Testis (tissue), 3 donors: ENCODE measurements around the gene FBN1. TPM values are rescaled to one million over a fixed set of nuclear protein-coding genes. Genes with fewer than 3 reads are reported as not detected.

Experiments
- DNase-seq: peaks from one replicate; pipeline ENCODE4 v3.0.0-alpha.2; 2019
- H3K27ac ChIP-seq, 2 donors: fragments of 200-600 bp; sonication (generic); one replicate each; pipeline ENCODE4 v1.5.1; 2019
- H3K27me3 ChIP-seq: fragments of 200-600 bp; sonication (generic); one replicate; pipeline ENCODE4 v1.5.1; 2019
- H3K36me3 ChIP-seq: fragments of 200-600 bp; sonication (generic); one replicate; pipeline ENCODE4 v1.5.1; 2017; ENCODE audit warnings: low read depth; ENCODE audit errors: missing control alignments
- H3K4me1 ChIP-seq: fragments of 200-600 bp; sonication (generic); one replicate; pipeline ENCODE4 v1.5.1; 2019
- H3K4me3 ChIP-seq, 2 donors: fragments of 200-600 bp; sonication (generic); one replicate each; pipeline ENCODE4 v1.5.1; 2017 to 2019
- H3K9me3 ChIP-seq: fragments of 200-600 bp; sonication (generic); one replicate; pipeline ENCODE4 v1.5.1; 2017
- CTCF ChIP-seq, 3 experiments: fragments of 450-650 bp in 2 of 3; fragments of 200-600 bp in 1 of 3; sonication (generic) in 1 of 3; IDR thresholded peaks; one replicate each; pipeline ENCODE4 v1.5.1; 2016 to 2019; ENCODE audit warnings: antibody characterized with exemption in 3 of 3, mild to moderate bottlenecking in 2 of 3, moderate library complexity in 1 of 3
- POLR2A ChIP-seq: fragments of 450-650 bp; IDR thresholded peaks from one replicate; pipeline ENCODE4 v1.6.1; 2017; ENCODE audit warnings: antibody characterized with exemption, mild to moderate bottlenecking, moderate library complexity
- WGBS, 2 donors: methylation state at CpG; one replicate each; pipeline ENCODE4 v1.1.5; 2018; 5-methylcytosine and 5-hydroxymethylcytosine counted together
- intact Hi-C: fragments of 100-400 bp; cut with DNase I; formaldehyde crosslinking; loops from one replicate; pipeline ENCODE4 v1.15.1; 2023; ENCODE audit warnings: low total_unique reads
- polyA plus RNA-seq: library from polyadenylated mRNA; stranded (reverse); fragments of 350-450 nt; fragmentation: Illumina TruSeq; extraction: RNeasy Lipid Tissue Mini Kit (QIAGEN cat#74804); gene quantifications from one replicate; pipeline ENCODE4 v1.2.3, GENCODE V29; 2014; ENCODE audit warnings: low read depth, low replicate concordance; ENCODE audit not compliant: insufficient read depth
- total RNA-seq, 2 donors: library from RNA; depleted of rRNA; stranded (reverse); fragments of >200 nt; gene quantifications; one replicate each; pipeline ENCODE4 v1.2.3, GENCODE V29; 2016

FBN1 gene
- total and polyA plus RNA-seq, 3 donors from 2014 or later: 48.5 to 77.1 (median 68.7) TPM

- Histone ChIP-seq H3K4me3 (no peak overlapping the region), H3K27me3 (no peaks in the 10 kb centered on the region), H3K27ac (no peak overlapping the region), H3K4me1 (peaks cover 4% of the 10 kb centered on the region), H3K36me3 (no peaks in the 10 kb centered on the region), H3K9me3 (no peaks in the 10 kb centered on the region)
- DNase-seq: no peak
- 67 to 69% methylated on average over 3 of the region's 3 CpGs for WGBS, 2 donors
- no peak for TF ChIP-seq CTCF (IDR thresholded peaks at IDR 0.05)
- TF ChIP-seq POLR2A: no peak
- intact Hi-C loops: no loop called here
Observed at GRCh38 chr15:48516121-48516520, 129.4 kb downstream of the FBN1 start.

DNA sequence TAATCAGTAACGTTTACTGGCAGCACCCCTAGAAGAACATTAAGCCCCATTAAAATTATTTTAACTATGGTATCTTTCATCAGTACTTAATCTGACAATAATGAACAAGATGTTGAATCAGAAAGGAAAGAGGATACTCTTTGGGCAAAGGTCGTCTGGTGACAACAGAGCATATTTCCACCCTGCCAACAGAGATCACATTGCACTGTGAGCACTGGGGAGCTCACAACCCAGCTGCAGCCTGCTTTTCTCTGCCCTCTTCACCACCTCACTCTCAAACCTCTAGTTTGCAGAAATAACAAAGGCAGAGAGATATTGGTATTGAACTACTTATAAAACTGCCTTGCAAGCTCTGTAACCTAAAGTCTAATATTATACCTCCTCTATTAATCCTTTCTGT, 130.0 kb downstream of the FBN1 start:
- H3K27ac ChIP-seq: peak overlapping the region in 1 of 2 donors; percentile 3
- 47 to 59% methylated on average over 2 of the region's 2 CpGs for WGBS, 2 donors
- H3K4me3 ChIP-seq: no peak overlapping the region
- H3K36me3 ChIP-seq: no peaks in the 10 kb centered on the region
- no peaks in the 10 kb centered on the region for H3K9me3 ChIP-seq
- intact Hi-C loops: no loop called here
- H3K4me1 ChIP-seq: peaks cover 4% of the 10 kb centered on the region
- TF ChIP-seq POLR2A: no peak
- TF ChIP-seq CTCF (IDR thresholded peaks at IDR 0.05): no peak
- H3K27me3 ChIP-seq: no peaks in the 10 kb centered on the region
- no peak for DNase-seq

GRCh38 chr15:48514103-48514816, 131.2 kb downstream of the FBN1 start:
- TF ChIP-seq CTCF (IDR thresholded peaks at IDR 0.05): no peak
- TF ChIP-seq POLR2A: no peak
- intact Hi-C loops: no loop called here
- H3K27me3 ChIP-seq: no peaks in the 10 kb centered on the region
- DNase-seq: no peak
- 76 to 84% methylated on average over 2 of the region's 2 CpGs for WGBS, 2 donors
- peaks cover 4% of the 10 kb centered on the region for H3K4me1 ChIP-seq
- H3K9me3 ChIP-seq: no peaks in the 10 kb centered on the region
- H3K36me3 ChIP-seq: no peaks in the 10 kb centered on the region
- peak overlapping the region in 1 of 2 donors; percentile 28 for H3K27ac ChIP-seq
- no peak overlapping the region for H3K4me3 ChIP-seq

- Histone ChIP-seq H3K27ac (no peak overlapping the region), H3K27me3 (no peaks in the 10 kb centered on the region), H3K4me3 (no peak overlapping the region), H3K4me1 (no peaks in the 10 kb centered on the region), H3K9me3 (no peaks in the 10 kb centered on the region), H3K36me3 (no peaks in the 10 kb centered on the region)
- TF ChIP-seq POLR2A: no peak
- no peak for TF ChIP-seq CTCF (IDR thresholded peaks at IDR 0.05)
- intact Hi-C loops: no loop called here
- 71% methylated on average over 6 of the region's 6 CpGs for WGBS, 2 donors
- DNase-seq: no peak
Observed at GRCh38 chr15:48510976-48511375, 134.5 kb downstream of the FBN1 start.

DNA sequence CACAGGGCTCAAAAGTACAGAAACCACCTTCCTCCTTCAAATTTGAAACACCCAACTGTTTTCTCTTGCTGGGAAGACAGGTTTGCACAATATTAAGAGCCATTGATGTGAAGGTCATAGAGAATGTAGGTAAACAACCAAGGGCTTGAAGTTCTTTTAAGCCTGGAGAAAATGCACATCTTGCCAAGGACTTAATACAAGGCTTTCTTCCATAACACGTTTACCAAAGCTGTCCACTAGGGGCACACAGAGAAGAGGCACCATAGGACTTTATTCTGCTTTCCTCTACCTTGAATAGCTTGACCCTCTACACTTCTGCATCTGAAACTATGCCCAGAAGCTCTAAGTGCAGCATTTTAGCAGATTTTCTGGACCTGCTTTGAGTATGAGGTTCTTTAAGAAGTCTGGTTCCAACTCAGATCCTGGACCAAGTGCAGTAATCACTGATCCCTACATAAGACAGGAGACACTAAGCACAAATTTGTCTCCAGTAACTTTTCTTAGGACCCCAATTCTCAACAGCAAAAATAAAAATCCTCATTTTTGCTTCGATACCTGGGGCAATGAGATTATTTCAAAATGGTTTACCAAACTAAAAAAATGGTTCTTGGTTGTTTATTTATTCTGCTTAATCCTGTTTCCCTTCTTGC, 138.0 kb downstream of the FBN1 start:
- H3K27me3 ChIP-seq: no peaks in the 10 kb centered on the region
- no peaks in the 10 kb centered on the region for H3K36me3 ChIP-seq
- H3K9me3 ChIP-seq: no peaks in the 10 kb centered on the region
- 58 to 64% methylated on average over 2 of the region's 2 CpGs for WGBS, 2 donors
- DNase-seq: peak; percentile 51
- H3K4me1 ChIP-seq: no peaks in the 10 kb centered on the region
- H3K27ac ChIP-seq: no peak overlapping the region
- intact Hi-C loops: no loop called here
- TF ChIP-seq CTCF (IDR thresholded peaks at IDR 0.05) (peak; percentile 15 to 67 (median 53)), POLR2A (no peak)
- no peak overlapping the region for H3K4me3 ChIP-seq
